Measurements from ENCODE around the gene PYY. TPM values are rescaled to one million over a fixed set of nuclear protein-coding genes. Genes with fewer than 3 reads are reported as not detected.
A peak's percentile ranks its signal among the peaks of the same experiment; 100 is the strongest.

The PYY gene
- total RNA-seq, 1 donor from 2014 or later = not detected

DNA sequence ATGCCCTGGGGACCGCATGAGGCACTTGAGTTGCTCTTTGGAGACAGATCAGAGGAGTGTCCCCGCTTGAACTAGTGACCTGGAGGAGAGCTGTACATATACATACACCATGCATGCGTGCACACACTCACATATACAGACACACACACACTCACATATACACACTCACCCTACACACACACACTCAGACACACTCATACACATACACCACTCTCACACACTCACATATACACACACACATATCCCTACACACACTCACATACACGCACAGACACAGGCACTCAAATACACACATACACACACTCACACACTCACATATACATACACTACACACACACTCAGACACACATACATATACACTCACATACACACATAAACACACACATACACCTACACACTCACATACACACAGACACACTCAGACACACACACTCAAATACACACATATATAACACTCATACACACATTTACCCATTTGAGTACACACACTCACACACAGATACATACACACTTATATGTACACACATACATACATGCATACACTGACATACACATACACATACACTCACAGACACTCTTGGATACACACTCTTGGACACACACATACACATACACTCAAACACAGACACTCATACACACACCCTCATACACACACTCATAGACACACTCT lies 41.0 kb downstream of the PYY start:
- H3K4me3 ChIP-seq = no peak overlapping the region
- intact Hi-C loops (cut with DNase I) = no loop called here
- TF ChIP-seq POLR2A (IDR thresholded peaks at IDR 0.05) = no peak
- no peak for TF ChIP-seq POLR2AphosphoS5 (IDR thresholded peaks at IDR 0.05; ENCODE audit: insufficient read depth in 1 of 2, low read depth in 1 of 2)
- TF ChIP-seq, protein P1, sequence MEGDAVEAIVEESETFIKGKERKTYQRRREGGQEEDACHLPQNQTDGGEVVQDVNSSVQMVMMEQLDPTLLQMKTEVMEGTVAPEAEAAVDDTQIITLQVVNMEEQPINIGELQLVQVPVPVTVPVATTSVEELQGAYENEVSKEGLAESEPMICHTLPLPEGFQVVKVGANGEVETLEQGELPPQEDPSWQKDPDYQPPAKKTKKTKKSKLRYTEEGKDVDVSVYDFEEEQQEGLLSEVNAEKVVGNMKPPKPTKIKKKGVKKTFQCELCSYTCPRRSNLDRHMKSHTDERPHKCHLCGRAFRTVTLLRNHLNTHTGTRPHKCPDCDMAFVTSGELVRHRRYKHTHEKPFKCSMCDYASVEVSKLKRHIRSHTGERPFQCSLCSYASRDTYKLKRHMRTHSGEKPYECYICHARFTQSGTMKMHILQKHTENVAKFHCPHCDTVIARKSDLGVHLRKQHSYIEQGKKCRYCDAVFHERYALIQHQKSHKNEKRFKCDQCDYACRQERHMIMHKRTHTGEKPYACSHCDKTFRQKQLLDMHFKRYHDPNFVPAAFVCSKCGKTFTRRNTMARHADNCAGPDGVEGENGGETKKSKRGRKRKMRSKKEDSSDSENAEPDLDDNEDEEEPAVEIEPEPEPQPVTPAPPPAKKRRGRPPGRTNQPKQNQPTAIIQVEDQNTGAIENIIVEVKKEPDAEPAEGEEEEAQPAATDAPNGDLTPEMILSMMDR (IDR thresholded peaks at IDR 0.05) = no peak
- no peak overlapping the region for H3K27ac ChIP-seq
- H3K9me3 ChIP-seq = no peaks in the 10 kb centered on the region
- no peak for DNase-seq (ENCODE audit: extremely low spot score in 2 of 2)
- no peaks in the 10 kb centered on the region for H3K36me3 ChIP-seq
- H3K4me1 ChIP-seq = peaks cover 21% of the 10 kb centered on the region
- H3K27me3 ChIP-seq = no peaks in the 10 kb centered on the region

DNA sequence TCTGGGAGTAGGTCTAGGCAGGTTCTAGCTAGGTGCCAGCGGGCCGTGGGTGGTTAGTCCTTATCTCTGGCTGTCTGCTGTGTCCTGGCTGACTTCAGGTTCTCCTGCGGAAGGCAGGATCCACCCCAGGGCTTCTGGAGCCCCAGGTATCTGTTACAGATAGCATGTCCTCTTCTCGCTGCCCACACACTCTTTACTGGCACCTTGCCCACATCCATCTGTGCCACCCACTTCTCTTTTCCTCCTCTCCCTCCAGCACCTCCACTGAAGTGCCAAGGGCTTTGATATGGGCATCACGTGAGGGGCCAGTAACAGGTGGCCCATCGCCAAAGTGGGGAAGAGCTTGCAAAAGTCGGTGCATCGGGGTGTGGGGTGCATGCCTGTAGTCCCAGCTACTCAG lies 41.8 kb downstream of the PYY start:
- H3K27me3 ChIP-seq = no peaks in the 10 kb centered on the region
- intact Hi-C loops (cut with DNase I) = no loop called here
- H3K4me1 ChIP-seq = peaks cover 17% of the 10 kb centered on the region
- TF ChIP-seq, protein P1 (IDR thresholded peaks at IDR 0.05) = no peak
- H3K36me3 ChIP-seq = no peaks in the 10 kb centered on the region
- no peak overlapping the region for H3K4me3 ChIP-seq
- no peaks in the 10 kb centered on the region for H3K9me3 ChIP-seq
- DNase-seq (ENCODE audit: extremely low spot score in 2 of 2) = no peak
- no peak overlapping the region for H3K27ac ChIP-seq

DNA sequence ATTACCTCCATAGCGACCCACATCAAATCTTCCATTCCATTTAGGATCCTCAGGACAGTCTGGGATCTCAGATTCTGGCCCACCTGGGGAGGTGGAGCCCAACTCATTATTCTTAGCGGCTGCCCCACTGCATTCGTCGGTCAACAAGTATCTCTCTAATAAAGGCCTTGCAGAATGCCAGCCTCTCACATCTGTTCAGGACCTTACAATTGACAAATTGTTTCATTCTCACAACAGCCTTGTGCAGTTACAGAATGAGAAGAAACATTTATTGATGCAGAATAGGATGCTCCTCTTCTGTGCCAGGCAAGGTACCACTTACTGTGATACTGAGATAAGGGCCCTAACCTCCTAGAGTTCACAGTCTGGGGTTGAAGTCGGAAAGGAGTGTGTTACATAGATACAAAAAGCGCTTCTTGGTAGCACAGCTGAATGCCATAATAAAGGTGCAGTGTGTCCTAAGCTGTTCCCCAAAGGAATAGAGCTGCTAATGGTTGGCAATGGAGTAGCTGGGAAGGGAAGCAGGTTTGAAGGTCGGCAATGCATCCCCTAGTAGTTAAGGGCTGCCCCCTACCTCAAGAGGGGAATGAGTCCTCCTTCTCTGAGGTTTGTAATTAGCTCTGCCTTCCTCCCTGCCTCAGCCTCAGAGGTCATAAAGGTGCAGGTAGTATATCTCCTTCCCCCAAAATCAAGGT lies 44.1 kb downstream of the PYY start:
- peaks cover 35% of the 10 kb centered on the region for H3K4me1 ChIP-seq
- H3K4me3 ChIP-seq = no peak overlapping the region
- H3K27ac ChIP-seq = no peak overlapping the region
- no peaks in the 10 kb centered on the region for H3K9me3 ChIP-seq
- no peaks in the 10 kb centered on the region for H3K27me3 ChIP-seq
- intact Hi-C loops (cut with DNase I) = no loop called here
- H3K36me3 ChIP-seq = no peaks in the 10 kb centered on the region
- DNase-seq (ENCODE audit: extremely low spot score in 2 of 2) = no peak
- no peak for TF ChIP-seq POLR2A (IDR thresholded peaks at IDR 0.05)
- TF ChIP-seq, protein P1 (IDR thresholded peaks at IDR 0.05) = no peak
- TF ChIP-seq POLR2AphosphoS5 (IDR thresholded peaks at IDR 0.05; ENCODE audit: insufficient read depth in 1 of 2, low read depth in 1 of 2) = no peak

DNA sequence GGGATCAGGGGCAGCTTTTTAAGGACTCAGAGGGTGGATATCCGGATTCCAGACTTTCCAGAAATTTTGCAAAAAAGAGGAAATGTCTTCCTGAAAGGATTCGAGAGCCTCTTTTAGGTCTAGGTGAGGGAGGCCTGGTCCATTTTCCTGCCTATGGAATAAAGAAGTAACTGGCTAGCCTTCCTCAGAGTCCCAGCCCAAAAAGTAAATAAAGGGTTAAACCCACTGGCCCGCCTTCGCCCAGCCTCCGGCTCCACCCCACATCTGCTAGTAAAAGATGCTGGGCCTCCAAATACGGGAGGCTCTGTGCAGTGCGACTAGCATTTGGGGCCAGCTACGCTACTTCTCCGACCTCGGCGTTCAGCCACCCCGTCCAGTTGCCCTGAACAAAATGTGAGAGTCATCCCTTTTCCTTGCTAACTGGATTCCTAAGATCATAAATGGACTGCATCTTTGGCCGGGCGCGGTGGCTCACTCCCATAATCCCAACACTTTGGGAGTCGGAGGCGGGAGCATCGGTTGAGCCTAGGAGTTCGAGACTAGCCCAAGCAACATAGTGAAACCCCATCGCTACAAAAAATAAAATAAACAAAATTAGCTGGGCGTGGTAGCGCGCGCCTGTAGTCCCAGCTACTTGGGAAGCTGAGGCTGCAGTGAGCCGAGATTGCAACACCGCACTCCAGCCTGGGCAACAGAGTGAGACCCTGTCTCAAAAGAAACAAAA lies 45.6 kb downstream of the PYY start:
- peak overlapping the region; percentile 53 to 70 for H3K4me3 ChIP-seq
- H3K9me3 ChIP-seq = no peaks in the 10 kb centered on the region
- H3K4me1 ChIP-seq = peaks cover 35% of the 10 kb centered on the region
- no peaks in the 10 kb centered on the region for H3K36me3 ChIP-seq
- no peaks in the 10 kb centered on the region for H3K27me3 ChIP-seq
- peak overlapping the region; percentile 91 for H3K27ac ChIP-seq
- DNase-seq (ENCODE audit: extremely low spot score in 2 of 2) = peak in 1 of 2 donors; percentile 93
- intact Hi-C loops (cut with DNase I) = no loop called here
- TF ChIP-seq, protein P1 (IDR thresholded peaks at IDR 0.05) = no peak
- TF ChIP-seq POLR2AphosphoS5 (IDR thresholded peaks at IDR 0.05; ENCODE audit: insufficient read depth in 1 of 2, low read depth in 1 of 2) (peak; percentile 54 to 64), POLR2A (IDR thresholded peaks at IDR 0.05) (peak in 1 of 2 donors; percentile 37)
